Measurements from ENCODE around the gene MPPE1.

DNA sequence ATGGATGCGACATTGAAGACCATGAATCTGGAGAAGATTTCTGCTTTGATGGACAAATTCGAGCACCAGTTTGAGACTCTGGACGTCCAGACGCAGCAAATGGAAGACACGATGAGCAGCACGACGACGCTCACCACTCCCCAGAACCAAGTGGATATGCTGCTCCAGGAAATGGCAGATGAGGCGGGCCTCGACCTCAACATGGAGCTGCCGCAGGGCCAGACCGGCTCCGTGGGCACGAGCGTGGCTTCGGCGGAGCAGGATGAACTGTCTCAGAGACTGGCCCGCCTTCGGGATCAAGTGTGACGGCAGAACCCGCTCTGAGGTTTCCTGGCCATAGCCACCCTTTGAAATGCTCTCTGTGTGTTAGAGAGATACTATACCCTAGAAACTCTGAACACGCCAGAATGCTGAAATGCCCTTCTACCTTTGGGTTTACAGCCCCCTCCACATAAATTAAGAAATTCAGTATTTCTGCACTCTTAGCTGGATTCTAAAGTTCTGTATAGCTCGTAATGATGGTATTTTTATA lies 56.2 kb downstream of the MPPE1 start:
- no peak for TF ChIP-seq CTCF (IDR thresholded peaks at IDR 0.05)
- no peak for TF ChIP-seq POLR2A (IDR thresholded peaks at IDR 0.05)

Data from right lobe of liver (tissue), 4 donors.